ENCODE data around the gene EVA1C. TPM values are rescaled to one million over a fixed set of nuclear protein-coding genes. Genes with fewer than 3 reads are reported as not detected.
"Not testable (repeated sequence)": the region's sequence is repeated elsewhere in the genome, so short reads cannot be mapped to it uniquely, and the experiment has no call there.

The EVA1C gene
- total RNA-seq, 1 donor from 2014 or later = 7.5 TPM

DNA sequence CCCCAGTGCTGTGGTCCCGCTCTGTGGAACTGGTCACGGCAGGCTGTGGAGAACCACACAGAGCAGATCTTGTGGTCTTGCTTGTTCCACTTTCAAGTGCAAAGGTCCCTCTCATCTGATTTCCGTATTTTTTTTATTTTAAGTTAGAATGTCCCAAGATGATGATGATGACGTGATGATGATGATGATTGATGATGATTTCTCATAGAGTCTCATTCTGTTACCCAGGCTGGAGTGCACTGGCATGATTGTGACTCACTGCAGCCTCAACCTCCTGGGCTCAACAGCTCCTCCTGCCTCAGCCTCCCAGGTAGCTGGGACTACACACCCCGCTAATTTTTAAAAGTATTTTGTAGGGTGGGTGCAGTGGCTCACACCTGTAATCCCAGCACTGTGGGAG is 12.2 kb downstream of the EVA1C start:
- DNase-seq (ENCODE audit: low spot score) = no peak

- DNase-seq (ENCODE audit: low spot score) = no peak
Observed at GRCh38 chr21:32425628-32426027, 13.1 kb downstream of the EVA1C start.

DNA sequence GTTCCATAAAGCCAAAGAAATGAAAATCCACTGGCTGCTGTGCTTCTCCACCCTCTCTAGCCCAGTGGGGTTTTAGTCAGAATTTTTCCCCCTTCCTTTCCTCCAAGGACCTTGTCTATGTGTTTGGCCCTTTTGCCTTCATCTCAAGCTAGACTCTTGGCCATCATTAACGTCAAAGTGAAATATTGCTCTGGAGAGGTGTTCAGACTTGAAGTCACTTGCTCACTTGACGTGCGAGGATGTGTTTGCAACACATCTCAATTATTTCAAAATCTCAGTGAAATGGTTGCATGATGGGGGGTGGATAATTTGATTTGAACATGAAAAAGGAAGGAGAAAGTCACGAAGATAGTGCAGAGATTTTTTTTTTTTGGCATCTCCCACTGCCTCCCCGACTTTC is 13.6 kb downstream of the EVA1C start:
- no peak for DNase-seq (ENCODE audit: low spot score)

- peak; percentile 22 for DNase-seq (ENCODE audit: low spot score)
Observed at GRCh38 chr21:32426592-32427051, 14.1 kb downstream of the EVA1C start.

- no peak for DNase-seq (ENCODE audit: low spot score)
Observed at GRCh38 chr21:32427958-32428623, 15.6 kb downstream of the EVA1C start.

GRCh38 chr21:32432982-32433660 is 20.6 kb downstream of the EVA1C start:
- not testable (repeated sequence) for DNase-seq (ENCODE audit: low spot score)

GRCh38 chr21:32437729-32438128 is 25.2 kb downstream of the EVA1C start:
- no peak for DNase-seq (ENCODE audit: low spot score)

DNA sequence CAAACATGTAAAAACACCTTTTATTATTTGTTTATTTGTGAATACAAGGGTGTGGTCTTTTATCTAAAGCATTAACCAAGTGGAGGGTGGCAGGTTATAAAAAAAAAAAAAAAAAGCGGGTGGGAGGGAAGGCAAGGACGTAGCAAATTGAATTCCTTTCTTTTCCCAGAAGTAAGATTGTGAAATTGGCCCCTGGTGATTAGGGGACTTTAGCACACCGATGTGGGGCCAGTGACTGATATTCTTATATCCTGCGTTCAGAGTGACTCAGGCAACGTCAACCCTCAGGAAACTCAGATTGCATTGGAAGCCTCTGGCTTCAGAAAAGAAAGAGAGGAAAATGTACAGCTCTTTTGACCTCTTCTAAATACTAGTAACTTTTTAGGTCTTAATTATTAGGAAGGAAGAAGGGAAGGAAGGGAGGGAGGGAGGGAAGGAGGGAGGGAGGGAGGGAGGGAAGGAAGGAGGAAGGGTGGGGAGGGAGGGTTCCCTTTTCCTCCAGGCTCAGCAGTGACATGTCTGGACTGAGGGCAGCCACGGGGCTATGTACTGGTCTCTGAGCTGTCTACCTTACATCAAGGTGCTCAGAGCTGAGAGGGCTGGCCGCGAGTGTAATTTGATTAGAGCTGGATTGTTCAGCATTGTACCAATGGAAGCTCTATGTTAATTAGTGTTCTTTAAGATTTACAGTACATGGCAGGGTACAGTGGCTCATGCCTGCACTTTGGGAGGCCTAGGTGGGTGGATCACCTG is 30.2 kb downstream of the EVA1C start:
- no peak for DNase-seq (ENCODE audit: low spot score)

GRCh38 chr21:32445101-32445500 is 32.6 kb downstream of the EVA1C start:
- DNase-seq (ENCODE audit: low spot score) = no peak

DNA sequence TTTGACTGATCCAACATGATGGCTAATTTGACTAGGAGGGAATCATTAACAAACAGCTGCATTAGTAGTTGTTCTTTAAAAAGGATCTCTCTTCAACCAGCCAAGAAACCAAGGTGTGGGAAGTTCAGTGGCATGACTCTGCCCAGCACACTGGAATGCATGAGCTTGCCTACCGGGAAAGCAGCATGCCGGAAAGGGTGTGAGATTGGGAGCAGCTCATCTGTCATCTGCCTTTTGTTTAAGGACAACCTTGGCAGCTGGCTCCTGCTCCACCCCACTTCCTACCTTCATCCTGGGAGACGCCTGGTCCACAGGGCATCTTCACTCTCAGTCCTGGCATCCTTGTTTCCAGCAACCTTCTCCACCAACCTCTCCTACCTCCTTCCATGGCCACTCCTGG is 33.9 kb downstream of the EVA1C start:
- DNase-seq (ENCODE audit: low spot score) = not testable (repeated sequence)

DNA sequence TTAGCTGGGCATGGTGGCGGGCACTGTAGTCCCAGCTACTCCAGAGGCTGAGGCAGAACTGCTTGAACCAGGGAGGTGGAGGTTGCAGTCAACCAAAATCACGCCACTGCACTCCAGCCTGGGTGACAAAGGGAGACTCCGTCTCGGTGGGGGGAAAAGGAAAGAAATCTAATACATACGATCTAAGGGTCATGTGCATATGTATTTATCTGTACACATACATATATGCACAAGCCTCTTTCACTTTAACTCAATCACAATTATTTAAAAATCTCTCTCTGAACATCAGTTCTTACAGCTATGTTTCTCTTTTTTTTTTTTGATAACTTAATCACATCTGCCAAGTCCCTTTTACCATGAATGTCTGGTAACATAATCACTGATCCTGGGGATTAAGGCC is 34.7 kb downstream of the EVA1C start:
- no peak for DNase-seq (ENCODE audit: low spot score)

DNA sequence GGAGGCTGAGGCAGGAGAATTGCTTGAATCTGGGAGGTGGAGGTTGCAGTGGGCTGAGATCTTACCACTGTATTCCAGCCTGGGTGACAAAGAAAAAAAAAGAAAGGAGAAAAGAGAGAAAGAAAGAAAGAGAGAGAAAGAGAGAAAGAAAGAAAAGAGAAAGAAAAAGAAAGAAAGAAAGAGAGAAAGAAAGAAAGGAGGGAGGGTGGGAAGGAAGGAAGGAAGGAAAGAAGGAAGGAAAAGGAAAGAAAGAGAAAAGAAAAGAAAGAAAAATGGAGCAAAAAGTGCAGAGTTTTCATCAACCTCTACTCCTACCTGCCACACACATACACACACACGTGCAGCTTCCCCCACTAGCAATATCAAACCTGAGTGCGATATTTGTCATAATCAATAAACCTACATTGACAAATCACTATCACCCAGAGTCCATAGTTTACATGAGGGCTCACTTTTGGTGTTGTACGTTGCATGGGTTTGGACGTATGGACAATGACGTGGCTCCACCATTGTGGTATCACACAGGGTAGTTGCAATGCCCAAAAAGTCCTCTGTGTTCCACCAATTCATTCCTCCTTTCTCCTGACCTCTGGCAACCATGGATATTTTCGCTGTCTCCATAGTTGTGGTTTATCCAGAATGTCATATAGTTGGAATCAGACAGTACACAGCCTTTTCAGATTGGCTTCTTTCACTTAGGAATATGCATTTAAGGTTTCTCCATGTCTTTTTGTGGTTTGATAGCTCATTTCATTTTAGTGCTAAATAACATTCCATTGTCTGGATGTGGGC is 36.5 kb downstream of the EVA1C start:
- no peak for DNase-seq (ENCODE audit: low spot score)

- peak; percentile 55 for DNase-seq (ENCODE audit: low spot score)
Observed at GRCh38 chr21:32450881-32451701, 38.6 kb downstream of the EVA1C start.

DNA sequence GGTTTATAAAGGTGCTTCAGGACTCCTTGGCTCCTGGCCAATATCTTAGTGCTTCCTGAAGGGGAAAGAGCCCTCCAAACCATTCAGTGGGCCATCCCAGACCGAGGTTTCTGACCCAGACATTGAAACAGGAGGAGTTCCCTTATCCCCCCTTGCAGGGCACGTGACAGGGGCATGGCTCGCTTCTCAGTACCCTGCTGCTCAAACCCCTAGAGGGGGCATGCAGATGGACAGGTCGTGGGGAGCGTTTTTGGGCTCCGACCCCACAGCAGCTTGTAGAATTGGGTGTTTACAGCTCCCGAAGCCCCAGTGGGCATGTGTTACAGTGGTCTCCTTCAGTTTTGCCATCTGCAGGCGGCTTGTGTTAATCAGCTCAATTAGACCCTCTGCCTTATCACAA is 39.7 kb downstream of the EVA1C start:
- DNase-seq (ENCODE audit: low spot score) = not testable (repeated sequence)

DNA sequence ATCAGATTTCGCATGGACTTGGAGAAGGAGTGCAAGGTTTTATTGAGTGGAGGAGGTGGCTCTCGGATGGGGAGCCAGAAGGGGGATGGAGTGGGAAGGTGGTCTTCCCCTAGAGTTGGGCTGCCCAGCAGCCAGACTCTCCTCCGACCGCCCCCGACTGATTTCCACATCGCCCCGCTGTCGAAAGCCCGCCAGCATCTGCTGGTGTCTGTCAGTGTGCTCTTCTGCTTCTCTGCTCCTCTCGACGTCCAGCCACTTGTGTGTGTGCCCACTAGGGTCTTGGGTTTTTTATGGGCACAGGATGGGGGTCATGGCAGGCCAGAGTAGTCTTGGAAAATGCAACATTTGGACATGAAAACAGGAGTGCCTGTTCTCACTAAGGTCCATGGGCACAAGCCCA is 40.1 kb downstream of the EVA1C start:
- DNase-seq (ENCODE audit: low spot score) = no peak

DNA sequence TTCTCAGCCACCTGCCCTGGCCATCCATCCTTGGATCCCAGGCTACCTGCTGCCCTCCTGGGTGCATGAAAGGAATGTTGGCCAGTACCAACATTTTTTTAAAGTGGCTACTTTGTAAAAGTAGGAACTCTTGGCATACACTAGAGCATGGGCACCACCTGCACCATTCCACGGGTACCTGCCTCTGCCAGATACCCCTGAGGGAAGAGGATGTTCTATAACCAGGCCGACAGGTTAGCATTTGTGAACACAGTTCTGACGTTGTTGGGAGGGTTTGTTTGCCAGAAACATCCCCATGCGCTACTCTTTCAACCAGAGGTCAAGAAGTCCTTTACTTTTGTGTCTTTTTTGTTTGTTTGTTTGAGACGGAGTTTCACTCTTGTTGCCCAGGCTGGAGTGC is 43.0 kb downstream of the EVA1C start:
- DNase-seq (ENCODE audit: low spot score) = no peak

- peak; percentile 90 for DNase-seq (ENCODE audit: low spot score)
Observed at GRCh38 chr21:32456497-32456918, 44.0 kb downstream of the EVA1C start.

DNA sequence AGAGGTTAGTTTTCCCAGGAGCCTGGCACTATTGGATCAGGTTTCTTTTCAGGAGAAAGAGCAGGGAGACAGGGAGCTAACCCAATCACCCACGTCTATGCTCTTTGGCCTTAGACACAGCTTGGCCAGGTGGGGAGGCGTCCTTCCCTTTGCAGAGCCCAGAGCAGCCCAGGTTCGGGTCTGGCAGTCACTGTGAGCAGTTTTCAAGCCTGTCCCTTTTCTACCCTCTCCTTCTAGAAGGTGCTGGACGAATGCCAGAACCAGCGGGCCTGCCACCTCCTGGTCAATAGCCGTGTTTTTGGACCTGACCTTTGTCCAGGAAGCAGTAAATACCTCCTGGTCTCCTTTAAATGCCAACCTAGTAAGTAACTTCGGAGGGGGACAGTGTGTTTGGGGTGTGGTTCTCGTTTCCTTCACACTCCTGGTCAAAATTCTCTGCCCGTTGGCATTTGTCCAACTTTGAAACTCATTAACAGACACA is 44.9 kb downstream of the EVA1C start:
- peak; percentile 17 for DNase-seq (ENCODE audit: low spot score)

DNA sequence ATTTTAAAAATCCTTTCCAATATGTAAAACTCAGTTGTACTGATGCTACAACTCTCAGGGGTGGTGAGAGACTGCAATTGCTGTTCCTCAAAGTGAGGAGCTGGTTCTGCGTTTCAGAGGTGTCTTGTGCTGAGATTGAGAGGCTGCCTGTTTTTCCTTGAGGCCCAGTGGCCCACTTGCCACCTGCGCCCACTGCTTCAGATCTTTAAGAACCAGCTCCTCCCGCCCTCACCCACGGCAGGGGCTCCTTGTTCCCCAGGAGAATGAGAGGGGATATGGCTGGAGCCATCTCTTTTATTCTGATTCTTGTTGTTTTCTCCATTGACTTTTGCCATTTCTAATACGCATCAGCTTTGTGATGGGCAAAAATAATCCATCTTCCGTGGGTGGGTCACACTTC is 45.5 kb downstream of the EVA1C start:
- DNase-seq (ENCODE audit: low spot score) = no peak

DNA sequence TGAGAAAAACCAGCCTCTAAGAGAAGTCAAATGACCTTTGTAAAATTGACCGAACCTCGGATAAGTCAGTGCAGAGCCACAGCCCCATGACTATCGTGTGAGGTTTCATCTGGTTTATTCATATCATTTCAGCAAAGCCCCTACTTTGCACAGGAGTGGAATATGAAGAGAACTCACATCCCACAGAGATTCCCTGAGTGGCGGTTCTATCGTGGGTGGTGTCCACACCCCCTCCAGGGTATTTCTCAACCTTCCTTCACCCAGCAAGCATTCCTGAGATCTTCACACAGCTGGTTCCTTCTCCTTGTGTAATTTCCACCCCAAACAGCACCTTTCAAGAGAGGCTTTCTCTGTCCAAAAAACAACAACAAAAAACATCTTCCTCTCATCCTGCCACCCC is 47.5 kb downstream of the EVA1C start:
- peak; percentile 36 for DNase-seq (ENCODE audit: low spot score)

DNA sequence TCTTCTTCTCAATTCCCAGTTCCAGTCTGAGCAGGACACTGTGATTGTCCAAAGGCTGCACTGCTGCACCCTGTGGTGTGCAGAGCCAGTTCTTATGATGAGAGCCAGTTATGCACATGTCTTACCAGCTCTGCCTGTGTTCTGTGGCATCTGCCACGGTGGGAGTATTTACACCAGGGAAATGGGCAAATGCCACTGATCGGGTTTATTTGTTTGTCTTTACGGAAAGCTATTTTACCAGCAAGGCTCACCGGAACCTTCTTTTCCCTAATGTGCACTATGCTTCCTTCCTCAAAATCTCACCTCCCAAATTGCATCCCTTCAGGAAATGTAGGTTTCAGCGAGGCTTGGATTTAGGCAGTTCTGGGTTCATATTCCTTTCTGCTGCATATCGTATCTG is 49.0 kb downstream of the EVA1C start:
- no peak for DNase-seq (ENCODE audit: low spot score)

All from umbilical cord (tissue), 2 donors.